ENCODE measurements around the gene FAM83C. TPM values are rescaled to one million over a fixed set of nuclear protein-coding genes. Genes with fewer than 3 reads are reported as not detected.
A peak's percentile ranks its signal among the peaks of the same experiment; 100 is the strongest.

FAM83C gene
- total RNA-seq, 1 experiment from 2014 or later, result not detected

- BruUV-seq (replicated peaks), result no TSS peak
- no peak overlapping the region for H3K27ac Mint-ChIP-seq (ENCODE audit: unreplicated experiment)
- DNase-seq, result no peak
- TF ChIP-seq, protein P1, sequence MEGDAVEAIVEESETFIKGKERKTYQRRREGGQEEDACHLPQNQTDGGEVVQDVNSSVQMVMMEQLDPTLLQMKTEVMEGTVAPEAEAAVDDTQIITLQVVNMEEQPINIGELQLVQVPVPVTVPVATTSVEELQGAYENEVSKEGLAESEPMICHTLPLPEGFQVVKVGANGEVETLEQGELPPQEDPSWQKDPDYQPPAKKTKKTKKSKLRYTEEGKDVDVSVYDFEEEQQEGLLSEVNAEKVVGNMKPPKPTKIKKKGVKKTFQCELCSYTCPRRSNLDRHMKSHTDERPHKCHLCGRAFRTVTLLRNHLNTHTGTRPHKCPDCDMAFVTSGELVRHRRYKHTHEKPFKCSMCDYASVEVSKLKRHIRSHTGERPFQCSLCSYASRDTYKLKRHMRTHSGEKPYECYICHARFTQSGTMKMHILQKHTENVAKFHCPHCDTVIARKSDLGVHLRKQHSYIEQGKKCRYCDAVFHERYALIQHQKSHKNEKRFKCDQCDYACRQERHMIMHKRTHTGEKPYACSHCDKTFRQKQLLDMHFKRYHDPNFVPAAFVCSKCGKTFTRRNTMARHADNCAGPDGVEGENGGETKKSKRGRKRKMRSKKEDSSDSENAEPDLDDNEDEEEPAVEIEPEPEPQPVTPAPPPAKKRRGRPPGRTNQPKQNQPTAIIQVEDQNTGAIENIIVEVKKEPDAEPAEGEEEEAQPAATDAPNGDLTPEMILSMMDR (IDR thresholded peaks at IDR 0.05; ENCODE audit: unreplicated experiment), result no peak
- H3K36me3 Mint-ChIP-seq (ENCODE audit: insufficient read depth, unreplicated experiment), result peaks cover 54% of the 10 kb centered on the region
- CTCF ChIA-PET, result interaction anchor here (0.9 to 4.8 kb wide), 2 partner anchors 9 to 127 kb away, joined by 3 to 50 read pairs; no protein-coding TSS in a partner anchor
- H3K9me3 Mint-ChIP-seq (ENCODE audit: low read depth, unreplicated experiment), result no peaks in the 10 kb centered on the region
- no peaks in the 10 kb centered on the region for H3K27me3 Mint-ChIP-seq (ENCODE audit: unreplicated experiment)
- no peak overlapping the region for H3K4me3 Mint-ChIP-seq (ENCODE audit: low read depth, unreplicated experiment)
- intact Hi-C loops (cut with micrococcal nuclease; ENCODE audit: unreplicated experiment), result no loop called here
- peaks cover 9% of the 10 kb centered on the region for H3K4me1 Mint-ChIP-seq (ENCODE audit: low read depth, unreplicated experiment)
Observed at GRCh38 chr20:35271904-35272303, 20.3 kb downstream of the FAM83C start.

- H3K27ac Mint-ChIP-seq (ENCODE audit: unreplicated experiment), result peak overlapping the region; percentile 5
- H3K4me1 Mint-ChIP-seq (ENCODE audit: low read depth, unreplicated experiment), result peaks cover 16% of the 10 kb centered on the region
- CTCF ChIA-PET, result interaction anchor here (0.9 to 4.8 kb wide), 3 partner anchors 10 to 175 kb away, joined by 3 to 50 read pairs (median 23); no protein-coding TSS in a partner anchor
- DNase-seq, result no peak
- H3K9me3 Mint-ChIP-seq (ENCODE audit: low read depth, unreplicated experiment), result no peaks in the 10 kb centered on the region
- H3K36me3 Mint-ChIP-seq (ENCODE audit: insufficient read depth, unreplicated experiment), result peaks cover 50% of the 10 kb centered on the region
- TF ChIP-seq, protein P1 (IDR thresholded peaks at IDR 0.05; ENCODE audit: unreplicated experiment), result no peak
- H3K27me3 Mint-ChIP-seq (ENCODE audit: unreplicated experiment), result no peaks in the 10 kb centered on the region
- BruUV-seq (replicated peaks), result no TSS peak
- H3K4me3 Mint-ChIP-seq (ENCODE audit: low read depth, unreplicated experiment), result no peak overlapping the region
- intact Hi-C loops (cut with micrococcal nuclease; ENCODE audit: unreplicated experiment), result no loop called here
Observed at GRCh38 chr20:35271073-35271882, 20.9 kb downstream of the FAM83C start.

DNA sequence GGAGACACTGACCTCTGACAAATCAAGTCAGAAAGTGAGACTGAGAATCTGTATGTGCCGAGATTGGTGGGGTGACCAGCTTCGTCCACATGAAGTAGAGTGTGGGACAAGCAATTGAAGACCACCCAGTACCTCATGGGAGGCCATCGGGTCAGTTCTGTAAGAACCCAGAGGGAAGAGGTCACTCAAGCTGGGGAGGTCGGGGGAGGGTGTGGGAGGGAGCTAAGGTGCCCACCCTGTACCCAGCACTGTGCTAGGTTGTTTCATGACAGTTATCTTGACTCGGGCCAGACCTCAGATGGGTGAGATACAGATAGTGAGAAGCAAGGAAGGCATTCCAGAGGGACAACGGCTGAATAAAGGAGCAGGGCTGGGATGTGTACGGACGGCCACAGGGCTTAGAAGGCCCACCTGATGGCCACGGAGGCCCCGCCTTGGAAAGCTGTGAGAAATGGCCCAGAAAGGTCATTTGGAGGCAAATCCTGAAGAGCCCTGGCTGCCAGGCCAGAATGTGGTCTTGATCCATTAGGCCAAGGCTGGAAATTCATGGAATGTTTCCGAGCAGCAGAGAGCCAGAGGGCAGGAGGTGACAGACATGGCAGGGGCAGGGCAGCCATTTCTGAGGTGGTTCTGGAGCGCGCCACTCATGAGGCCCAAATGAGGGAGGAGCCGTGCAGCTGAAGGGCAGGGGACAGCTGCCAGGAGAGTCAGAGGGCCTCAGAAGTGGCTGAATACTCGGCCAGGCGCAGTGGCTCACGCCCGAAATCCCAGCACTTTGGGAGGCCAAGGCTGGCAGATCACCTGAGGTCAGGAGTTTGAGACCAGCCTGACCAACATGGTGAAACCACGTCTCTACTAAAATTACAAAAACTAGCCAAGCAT is 22.0 kb downstream of the FAM83C start:
- H3K9me3 Mint-ChIP-seq (ENCODE audit: low read depth, unreplicated experiment), result no peaks in the 10 kb centered on the region
- peak overlapping the region; percentile 5 for H3K27ac Mint-ChIP-seq (ENCODE audit: unreplicated experiment)
- CTCF ChIA-PET, result interaction anchor here (0.6 to 4.8 kb wide), 3 partner anchors 60 to 174 kb away, joined by 3 to 50 read pairs (median 23); no protein-coding TSS in a partner anchor
- H3K4me1 Mint-ChIP-seq (ENCODE audit: low read depth, unreplicated experiment), result peaks cover 17% of the 10 kb centered on the region
- no TSS peak for BruUV-seq (replicated peaks)
- TF ChIP-seq, protein P1 (IDR thresholded peaks at IDR 0.05; ENCODE audit: unreplicated experiment), result no peak
- intact Hi-C loops (cut with micrococcal nuclease; ENCODE audit: unreplicated experiment), result no loop called here
- peaks cover 42% of the 10 kb centered on the region for H3K36me3 Mint-ChIP-seq (ENCODE audit: insufficient read depth, unreplicated experiment)
- H3K4me3 Mint-ChIP-seq (ENCODE audit: low read depth, unreplicated experiment), result no peak overlapping the region
- H3K27me3 Mint-ChIP-seq (ENCODE audit: unreplicated experiment), result no peaks in the 10 kb centered on the region
- DNase-seq, result no peak

GRCh38 chr20:35269055-35269781 is 23.0 kb downstream of the FAM83C start:
- peaks cover 25% of the 10 kb centered on the region for H3K4me1 Mint-ChIP-seq (ENCODE audit: low read depth, unreplicated experiment)
- no peaks in the 10 kb centered on the region for H3K27me3 Mint-ChIP-seq (ENCODE audit: unreplicated experiment)
- TF ChIP-seq, protein P1 (IDR thresholded peaks at IDR 0.05; ENCODE audit: unreplicated experiment), result peak; percentile 90
- H3K4me3 Mint-ChIP-seq (ENCODE audit: low read depth, unreplicated experiment), result no peak overlapping the region
- CTCF ChIA-PET, result interaction anchor here (0.6 to 4.8 kb wide), 8 partner anchors 9 to 173 kb away, joined by 3 to 50 read pairs (median 3); partner anchors contain the start of genes EDEM2 and MMP24OS
- no peaks in the 10 kb centered on the region for H3K9me3 Mint-ChIP-seq (ENCODE audit: low read depth, unreplicated experiment)
- DNase-seq, result peak; percentile 90
- intact Hi-C loops (cut with micrococcal nuclease; ENCODE audit: unreplicated experiment), result loop anchor here (2.0 to 5.0 kb wide), 2 partner anchors 124 to 172 kb away; no protein-coding TSS in a partner anchor
- no TSS peak for BruUV-seq (replicated peaks)
- peaks cover 31% of the 10 kb centered on the region for H3K36me3 Mint-ChIP-seq (ENCODE audit: insufficient read depth, unreplicated experiment)
- H3K27ac Mint-ChIP-seq (ENCODE audit: unreplicated experiment), result peak overlapping the region; percentile 19

All from Calu3 (cell line).